CD1c-positive myeloid dendritic cell (primary cell): ENCODE results near the gene NPIPA5.
"Not testable (repeated sequence)": the region's sequence is repeated elsewhere in the genome, so short reads cannot be mapped to it uniquely, and the experiment has no call there.

Experiments used
- DNase-seq: peaks from one replicate; pipeline ENCODE4 v3.0.0-alpha.2; 2016; ENCODE audit errors: extremely low spot score

The NPIPA5 gene

GRCh38 chr16:15393025-15393424 is 14.9 kb upstream of the NPIPA5 start:
- DNase-seq = not testable (repeated sequence)

- DNase-seq = not testable (repeated sequence)
Observed at GRCh38 chr16:15389916-15390315, 11.8 kb upstream of the NPIPA5 start.

- not testable (repeated sequence) for DNase-seq
Observed at GRCh38 chr16:15388060-15388459, 10.0 kb upstream of the NPIPA5 start.

- not testable (repeated sequence) for DNase-seq
Observed at GRCh38 chr16:15382810-15383209, 4.7 kb upstream of the NPIPA5 start.

- DNase-seq = not testable (repeated sequence)
Observed at GRCh38 chr16:15357495-15357894, 20.6 kb downstream of the NPIPA5 start.

- DNase-seq = not testable (repeated sequence)
Observed at GRCh38 chr16:15354846-15355245, 23.2 kb downstream of the NPIPA5 start.

- DNase-seq = not testable (repeated sequence)
Observed at GRCh38 chr16:15352852-15353251, 25.2 kb downstream of the NPIPA5 start.

GRCh38 chr16:15351745-15352144 is 26.3 kb downstream of the NPIPA5 start:
- DNase-seq = not testable (repeated sequence)

- not testable (repeated sequence) for DNase-seq
Observed at GRCh38 chr16:15351251-15351650, 26.8 kb downstream of the NPIPA5 start.

GRCh38 chr16:15348721-15349120 is 29.4 kb downstream of the NPIPA5 start:
- DNase-seq = not testable (repeated sequence)

- DNase-seq = not testable (repeated sequence)
Observed at GRCh38 chr16:15342337-15342736, 35.8 kb downstream of the NPIPA5 start.

- not testable (repeated sequence) for DNase-seq
Observed at GRCh38 chr16:15338986-15339385, 39.1 kb downstream of the NPIPA5 start.

- not testable (repeated sequence) for DNase-seq
Observed at GRCh38 chr16:15337974-15338605, 40.0 kb downstream of the NPIPA5 start.

- DNase-seq = not testable (repeated sequence)
Observed at GRCh38 chr16:15335609-15336008, 42.5 kb downstream of the NPIPA5 start.

GRCh38 chr16:15333969-15334368 is 44.1 kb downstream of the NPIPA5 start:
- DNase-seq = not testable (repeated sequence)

- not testable (repeated sequence) for DNase-seq
Observed at GRCh38 chr16:15330978-15331377, 47.1 kb downstream of the NPIPA5 start.

- not testable (repeated sequence) for DNase-seq
Observed at GRCh38 chr16:15324954-15325353, 53.1 kb downstream of the NPIPA5 start.

- not testable (repeated sequence) for DNase-seq
Observed at GRCh38 chr16:15323373-15323772, 54.7 kb downstream of the NPIPA5 start.

GRCh38 chr16:15321221-15321620 is 56.9 kb downstream of the NPIPA5 start:
- not testable (repeated sequence) for DNase-seq

- not testable (repeated sequence) for DNase-seq
Observed at GRCh38 chr16:15314562-15314961, 63.5 kb downstream of the NPIPA5 start.
